ENCODE data around the gene ALG14.
"Not testable (repeated sequence)": the region's sequence is repeated elsewhere in the genome, so short reads cannot be mapped to it uniquely, and the experiment has no call there.

GRCh38 chr1:95091290-95091689 is 18.5 kb upstream of the ALG14 start:
- not testable (repeated sequence) for TF ChIP-seq POLR2A, POLR2AphosphoS5 (IDR thresholded peaks at IDR 0.05)
- TF ChIP-seq, protein P1, sequence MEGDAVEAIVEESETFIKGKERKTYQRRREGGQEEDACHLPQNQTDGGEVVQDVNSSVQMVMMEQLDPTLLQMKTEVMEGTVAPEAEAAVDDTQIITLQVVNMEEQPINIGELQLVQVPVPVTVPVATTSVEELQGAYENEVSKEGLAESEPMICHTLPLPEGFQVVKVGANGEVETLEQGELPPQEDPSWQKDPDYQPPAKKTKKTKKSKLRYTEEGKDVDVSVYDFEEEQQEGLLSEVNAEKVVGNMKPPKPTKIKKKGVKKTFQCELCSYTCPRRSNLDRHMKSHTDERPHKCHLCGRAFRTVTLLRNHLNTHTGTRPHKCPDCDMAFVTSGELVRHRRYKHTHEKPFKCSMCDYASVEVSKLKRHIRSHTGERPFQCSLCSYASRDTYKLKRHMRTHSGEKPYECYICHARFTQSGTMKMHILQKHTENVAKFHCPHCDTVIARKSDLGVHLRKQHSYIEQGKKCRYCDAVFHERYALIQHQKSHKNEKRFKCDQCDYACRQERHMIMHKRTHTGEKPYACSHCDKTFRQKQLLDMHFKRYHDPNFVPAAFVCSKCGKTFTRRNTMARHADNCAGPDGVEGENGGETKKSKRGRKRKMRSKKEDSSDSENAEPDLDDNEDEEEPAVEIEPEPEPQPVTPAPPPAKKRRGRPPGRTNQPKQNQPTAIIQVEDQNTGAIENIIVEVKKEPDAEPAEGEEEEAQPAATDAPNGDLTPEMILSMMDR (IDR thresholded peaks at IDR 0.05), result not testable (repeated sequence)
